ENCODE data around the gene ATMIN. TPM values are rescaled to one million over a fixed set of nuclear protein-coding genes. Genes with fewer than 3 reads are reported as not detected.

Gene ATMIN
- total and polyA plus RNA-seq, 2 donors (not counting 1 experiment from before 2014, with no cell fraction given): 7.5 to 31.5 TPM

DNA sequence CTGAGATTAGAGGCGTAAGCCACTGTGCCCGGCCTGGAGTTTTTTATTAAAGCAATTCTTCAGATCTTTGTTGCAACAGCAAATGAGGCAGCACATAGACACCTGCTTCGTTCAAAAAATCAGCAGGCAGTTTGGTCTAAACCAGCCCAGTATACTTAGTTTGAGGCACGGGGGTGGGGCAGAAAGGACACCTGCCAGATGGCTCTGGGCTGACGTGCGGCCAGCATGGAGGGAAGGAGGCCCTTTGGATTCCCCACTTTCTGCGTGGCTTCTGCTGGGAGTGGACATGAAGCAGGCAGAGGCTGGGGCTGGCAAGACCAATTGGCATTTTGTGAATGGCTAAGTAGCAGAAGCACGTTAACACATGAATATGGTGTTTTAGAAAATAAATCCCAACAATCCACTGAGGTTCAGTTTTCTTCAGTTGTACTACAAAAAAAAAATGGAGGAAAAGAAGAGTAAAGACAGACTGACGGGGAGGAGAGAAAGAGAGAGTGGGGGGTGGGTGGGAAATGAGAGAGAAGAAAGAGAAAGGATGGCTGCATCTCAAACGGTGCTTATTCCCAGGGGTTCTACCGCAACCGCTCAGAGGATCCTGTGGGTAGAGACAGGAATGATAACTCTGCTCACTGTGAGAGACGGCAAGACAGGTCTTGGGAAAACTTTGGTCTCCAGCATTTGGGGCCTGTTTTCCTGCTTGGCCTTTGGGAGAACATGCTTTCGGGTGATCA is 25.1 kb downstream of the ATMIN start:
- H3K4me1 Mint-ChIP-seq: no peaks in the 10 kb centered on the region
- Histone ChIP-seq H3K9ac (ENCODE audit: low read length) (no peak overlapping the region), H3K36me3 (replicated peaks in 1 of 2; ENCODE audit: control extremely low read depth in 1 of 2, control insufficient read depth in 1 of 2, extremely low read depth in 1 of 2, insufficient read depth in 2 of 2, low read length in 1 of 2) (no peaks in the 10 kb centered on the region), H3K79me2 (ENCODE audit: control insufficient read depth, insufficient read depth, low read length) (no peaks in the 10 kb centered on the region), H3K4me2 (replicated peaks; ENCODE audit: low read depth, low read length, poor library complexity, severe bottlenecking) (no peak overlapping the region), H3K4me3 (ENCODE audit: control extremely low read depth in 1 of 5, extremely low read depth in 1 of 5, insufficient read depth in 1 of 5, low read depth in 2 of 5, low read length in 4 of 5) (no peak overlapping the region), H3K4me1 (ENCODE audit: control insufficient read depth in 2 of 2, insufficient read depth in 2 of 2, low read length in 2 of 2) (no peaks in the 10 kb centered on the region), H2AFZ (ENCODE audit: insufficient read depth, low read depth, low read length, poor library complexity, severe bottlenecking) (no peak overlapping the region), H3K27ac (ENCODE audit: low read length in 2 of 2) (no peak overlapping the region), H3K9me3 (ENCODE audit: control extremely low read depth in 1 of 3, control insufficient read depth in 2 of 3, insufficient read depth in 1 of 3, low read length in 2 of 3) (no peaks in the 10 kb centered on the region), H3K27me3 (replicated peaks in 1 of 4; ENCODE audit: control extremely low read depth in 1 of 4, control insufficient read depth in 3 of 4, insufficient read depth in 4 of 4, low read length in 3 of 4) (no peaks in the 10 kb centered on the region), H4K20me1 (ENCODE audit: control insufficient read depth, insufficient read depth, low read length, poor library complexity, severe bottlenecking) (no peaks in the 10 kb centered on the region)
- H3K27me3 Mint-ChIP-seq: no peaks in the 10 kb centered on the region
- TF ChIP-seq CTCF (IDR thresholded peaks at IDR 0.05) (no peak), EZH2 (IDR thresholded peaks at IDR 0.05; ENCODE audit: borderline replicate concordance, insufficient read depth, low read depth, low read length, poor library complexity, severe bottlenecking) (no peak)
- 83% methylated on average over 11 of the region's 14 CpGs for WGBS (ENCODE audit: insufficient coverage)
- ATAC-seq (ENCODE audit: low read depth) (no peak), DNase-seq (no peak)
- no peak overlapping the region for H3K4me3 Mint-ChIP-seq
- CTCF ChIA-PET: no interaction called here
- POLR2A ChIA-PET: no interaction called here
- H3K9me3 Mint-ChIP-seq (ENCODE audit: insufficient read depth): no peaks in the 10 kb centered on the region
- H3K27ac Mint-ChIP-seq: no peak overlapping the region
- intact Hi-C loops (cut with micrococcal nuclease): no loop called here

DNA sequence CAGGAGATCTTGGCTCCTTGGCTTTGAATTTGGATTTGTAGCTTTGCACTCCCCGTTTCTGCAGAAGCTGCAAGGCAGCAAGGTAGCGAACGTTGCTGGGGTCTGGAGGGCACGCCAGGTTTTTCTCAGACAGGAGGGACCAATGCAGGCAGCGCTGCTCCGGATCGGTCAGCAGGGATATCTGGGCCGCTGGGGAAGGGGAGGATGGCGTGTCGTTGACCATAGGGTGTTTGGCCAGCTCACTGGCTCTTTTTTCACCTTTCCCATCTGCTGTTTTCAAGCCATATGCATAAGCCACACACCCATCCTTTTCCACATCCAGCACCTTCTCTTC is 25.6 kb downstream of the ATMIN start:
- Mint-ChIP-seq H3K27me3 (no peaks in the 10 kb centered on the region), H3K4me1 (no peaks in the 10 kb centered on the region), H3K9me3 (ENCODE audit: insufficient read depth) (no peaks in the 10 kb centered on the region), H3K4me3 (no peak overlapping the region), H3K27ac (no peak overlapping the region)
- Histone ChIP-seq H3K36me3 (replicated peaks in 1 of 2; ENCODE audit: control extremely low read depth in 1 of 2, control insufficient read depth in 1 of 2, extremely low read depth in 1 of 2, insufficient read depth in 2 of 2, low read length in 1 of 2) (no peaks in the 10 kb centered on the region), H2AFZ (ENCODE audit: insufficient read depth, low read depth, low read length, poor library complexity, severe bottlenecking) (no peak overlapping the region), H3K9me3 (ENCODE audit: control extremely low read depth in 1 of 3, control insufficient read depth in 2 of 3, insufficient read depth in 1 of 3, low read length in 2 of 3) (no peaks in the 10 kb centered on the region), H3K4me1 (ENCODE audit: control insufficient read depth in 2 of 2, insufficient read depth in 2 of 2, low read length in 2 of 2) (no peaks in the 10 kb centered on the region), H3K27ac (ENCODE audit: low read length in 2 of 2) (no peak overlapping the region), H3K9ac (ENCODE audit: low read length) (no peak overlapping the region), H3K27me3 (replicated peaks in 1 of 4; ENCODE audit: control extremely low read depth in 1 of 4, control insufficient read depth in 3 of 4, insufficient read depth in 4 of 4, low read length in 3 of 4) (no peaks in the 10 kb centered on the region), H3K79me2 (ENCODE audit: control insufficient read depth, insufficient read depth, low read length) (no peaks in the 10 kb centered on the region), H4K20me1 (ENCODE audit: control insufficient read depth, insufficient read depth, low read length, poor library complexity, severe bottlenecking) (no peaks in the 10 kb centered on the region), H3K4me3 (ENCODE audit: control extremely low read depth in 1 of 5, extremely low read depth in 1 of 5, insufficient read depth in 1 of 5, low read depth in 2 of 5, low read length in 4 of 5) (no peak overlapping the region), H3K4me2 (replicated peaks; ENCODE audit: low read depth, low read length, poor library complexity, severe bottlenecking) (no peak overlapping the region)
- ChIA-PET CTCF (no interaction called here), POLR2A (no interaction called here)
- TF ChIP-seq CTCF (IDR thresholded peaks at IDR 0.05) (no peak), EZH2 (IDR thresholded peaks at IDR 0.05; ENCODE audit: borderline replicate concordance, insufficient read depth, low read depth, low read length, poor library complexity, severe bottlenecking) (no peak)
- DNase-seq (no peak), ATAC-seq (ENCODE audit: low read depth) (no peak)
- 95% methylated on average over 7 of the region's 10 CpGs for WGBS (ENCODE audit: insufficient coverage)
- intact Hi-C loops (cut with micrococcal nuclease): no loop called here

All from B cell (primary cell).